ENCODE measurements around the gene DHRS1. TPM values are rescaled to one million over a fixed set of nuclear protein-coding genes. Genes with fewer than 3 reads are reported as not detected.

DHRS1 gene
- total and polyA plus RNA-seq, 9 of the 15 experiments (the other 6 are each of a cell fraction or from before 2014, with no cell fraction given): 7.3 to 33.6 (median 13.3) TPM

DNA sequence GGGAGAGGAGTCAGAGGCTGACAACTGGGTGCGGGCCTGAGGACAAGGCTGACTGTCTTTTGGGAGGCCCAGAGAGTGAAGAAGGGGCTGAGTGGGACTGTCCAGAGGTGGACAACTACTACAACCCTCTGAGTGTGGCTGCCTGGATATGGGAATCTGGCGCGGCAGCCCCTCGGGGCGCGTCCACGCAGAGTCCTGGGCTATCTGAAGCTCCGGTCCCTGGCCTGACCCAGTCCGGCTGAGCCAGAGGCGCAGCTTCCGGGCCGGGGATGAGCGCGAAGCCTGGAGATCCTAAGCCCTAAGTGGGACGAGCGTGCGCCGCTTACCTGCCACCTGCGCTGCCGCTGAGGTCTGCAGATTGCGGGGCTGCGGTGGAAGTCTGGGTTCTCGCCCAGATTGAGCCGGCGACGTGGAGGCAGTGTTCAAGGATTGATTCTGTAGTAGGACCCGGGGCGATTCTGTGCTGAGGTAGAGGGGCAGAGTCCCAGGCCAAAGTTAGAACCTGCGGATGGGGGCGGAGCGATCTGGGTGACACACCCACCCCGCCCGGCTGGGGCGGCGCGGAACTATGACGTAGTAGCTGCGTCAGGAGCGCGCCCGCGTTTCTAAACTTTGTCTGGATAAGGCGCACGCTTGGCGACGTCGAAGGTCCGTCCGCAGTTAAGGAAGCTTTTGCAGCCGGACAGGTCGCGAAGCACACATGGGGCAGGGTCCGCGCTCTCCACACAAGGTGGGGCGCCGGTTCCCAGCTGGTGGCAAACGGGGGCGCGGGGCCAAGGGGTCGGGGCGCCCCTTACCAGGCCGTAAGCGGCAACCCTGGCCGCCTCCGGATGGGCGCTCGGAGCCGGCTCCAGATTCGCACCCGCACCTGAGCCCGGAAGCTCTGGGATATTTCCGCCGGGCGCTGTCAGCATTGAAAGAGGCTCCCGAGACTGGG lies at the start of gene DHRS1, which contains the start of gene NOP9 (continued):
- TF ChIP-seq STAT5A (IDR thresholded peaks at IDR 0.05; ENCODE audit: borderline replicate concordance, low read length): no peak
- peak; percentile 72 for TF ChIP-seq TBP (optimal IDR thresholded peaks at IDR 0.05; ENCODE audit: low read depth, low read length)
- TF ChIP-seq PML (IDR thresholded peaks at IDR 0.05; ENCODE audit: low read length): 0 out of 2 replicates have a peak, but pooled peaks have one; percentile 43
- peak; percentile 77; the same call in 1 of the 2 replicates for TF ChIP-seq SP1 (CRISPR knock-in tag; IDR thresholded peaks at IDR 0.05)
- TF ChIP-seq, protein P1, sequence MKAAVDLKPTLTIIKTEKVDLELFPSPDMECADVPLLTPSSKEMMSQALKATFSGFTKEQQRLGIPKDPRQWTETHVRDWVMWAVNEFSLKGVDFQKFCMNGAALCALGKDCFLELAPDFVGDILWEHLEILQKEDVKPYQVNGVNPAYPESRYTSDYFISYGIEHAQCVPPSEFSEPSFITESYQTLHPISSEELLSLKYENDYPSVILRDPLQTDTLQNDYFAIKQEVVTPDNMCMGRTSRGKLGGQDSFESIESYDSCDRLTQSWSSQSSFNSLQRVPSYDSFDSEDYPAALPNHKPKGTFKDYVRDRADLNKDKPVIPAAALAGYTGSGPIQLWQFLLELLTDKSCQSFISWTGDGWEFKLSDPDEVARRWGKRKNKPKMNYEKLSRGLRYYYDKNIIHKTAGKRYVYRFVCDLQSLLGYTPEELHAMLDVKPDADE (conservative IDR thresholded peaks at IDR 0.05; ENCODE audit: control insufficient read depth, low read depth, low read length): peak; percentile 76; the same call in 1 of the 2 replicates
- TF ChIP-seq DIDO1 (tag; IDR thresholded peaks at IDR 0.05; ENCODE audit: low read depth): 0 out of 2 replicates have a peak, but pooled peaks have one; percentile 52
- no peak for TF ChIP-seq ERF (CRISPR knock-in tag; IDR thresholded peaks at IDR 0.05)
- peak; percentile 99 for TF ChIP-seq MTA1 (IDR thresholded peaks at IDR 0.05; ENCODE audit: borderline replicate concordance)
- TF ChIP-seq KLF13 (tag; IDR thresholded peaks at IDR 0.05; ENCODE audit: borderline replicate concordance, low read depth): peak; percentile 89; the same call in 1 of the 2 replicates
- no peak for TF ChIP-seq FOXJ3 (CRISPR knock-in tag; IDR thresholded peaks at IDR 0.05)
- TF ChIP-seq ZMIZ1 (IDR thresholded peaks at IDR 0.05; ENCODE audit: low read depth in 2 of 2, low read length in 2 of 2): 0 out of 4 replicates have a peak, but pooled peaks of 1 of the 2 experiments have one; percentile 11
- TF ChIP-seq HCFC1 (IDR thresholded peaks at IDR 0.05; ENCODE audit: low read depth, low read length): peak; percentile 84
- TF ChIP-seq, protein P2, sequence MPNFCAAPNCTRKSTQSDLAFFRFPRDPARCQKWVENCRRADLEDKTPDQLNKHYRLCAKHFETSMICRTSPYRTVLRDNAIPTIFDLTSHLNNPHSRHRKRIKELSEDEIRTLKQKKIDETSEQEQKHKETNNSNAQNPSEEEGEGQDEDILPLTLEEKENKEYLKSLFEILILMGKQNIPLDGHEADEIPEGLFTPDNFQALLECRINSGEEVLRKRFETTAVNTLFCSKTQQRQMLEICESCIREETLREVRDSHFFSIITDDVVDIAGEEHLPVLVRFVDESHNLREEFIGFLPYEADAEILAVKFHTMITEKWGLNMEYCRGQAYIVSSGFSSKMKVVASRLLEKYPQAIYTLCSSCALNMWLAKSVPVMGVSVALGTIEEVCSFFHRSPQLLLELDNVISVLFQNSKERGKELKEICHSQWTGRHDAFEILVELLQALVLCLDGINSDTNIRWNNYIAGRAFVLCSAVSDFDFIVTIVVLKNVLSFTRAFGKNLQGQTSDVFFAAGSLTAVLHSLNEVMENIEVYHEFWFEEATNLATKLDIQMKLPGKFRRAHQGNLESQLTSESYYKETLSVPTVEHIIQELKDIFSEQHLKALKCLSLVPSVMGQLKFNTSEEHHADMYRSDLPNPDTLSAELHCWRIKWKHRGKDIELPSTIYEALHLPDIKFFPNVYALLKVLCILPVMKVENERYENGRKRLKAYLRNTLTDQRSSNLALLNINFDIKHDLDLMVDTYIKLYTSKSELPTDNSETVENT (CRISPR knock-in tag; IDR thresholded peaks at IDR 0.05): peak; percentile 22; the same call in 1 of the 2 replicates
- no peak for TF ChIP-seq ZNF764 (CRISPR knock-in tag; IDR thresholded peaks at IDR 0.05; ENCODE audit: low read depth)
- TF ChIP-seq BRD9 (IDR thresholded peaks at IDR 0.05; ENCODE audit: low read depth, partially characterized antibody): no peak
- TF ChIP-seq MBD2 (IDR thresholded peaks at IDR 0.05; ENCODE audit: borderline replicate concordance, low read depth): peak; percentile 68
- peak; percentile 42 for TF ChIP-seq PCBP1 (IDR thresholded peaks at IDR 0.05; ENCODE audit: low read depth, low read length, poor library complexity, severe bottlenecking)
- no peak for TF ChIP-seq TEAD2 (tag; IDR thresholded peaks at IDR 0.05)
- no peak for TF ChIP-seq ZNF140 (CRISPR knock-in tag; IDR thresholded peaks at IDR 0.05)

Data from K562 (cell line).